Stimulated activated CD8-positive, alpha-beta memory T cell treated with anti-CD3 and anti-CD28 coated beads, Interleukin-7, amount 100 ng/mL, for 24 hours (primary cell): Measurements from ENCODE around the gene SURF2.
"Not testable (repeated sequence)": the region's sequence is repeated elsewhere in the genome, so short reads cannot be mapped to it uniquely, and the experiment has no call there.

Experiments
- DNase-seq: peaks from one replicate; pipeline ENCODE4 v3.0.0-alpha.2; 2020; ENCODE audit warnings: low read depth

The SURF2 gene

GRCh38 chr9:133377280-133377679 lies 20.9 kb downstream of the SURF2 start:
- DNase-seq, result not testable (repeated sequence)

- no peak for DNase-seq
These were observed 21.4 kb downstream of the SURF2 start for GRCh38 chr9:133377721-133378216.

GRCh38 chr9:133378408-133378962 lies 22.1 kb downstream of the SURF2 start:
- no peak for DNase-seq

- no peak for DNase-seq
These were observed 23.1 kb downstream of the SURF2 start for GRCh38 chr9:133379153-133380086.

- DNase-seq, result no peak
These were observed 24.4 kb downstream of the SURF2 start for GRCh38 chr9:133380734-133381133.

- DNase-seq, result no peak
These were observed 26.3 kb downstream of the SURF2 start for GRCh38 chr9:133382507-133383141.

- DNase-seq, result no peak
These were observed 27.1 kb downstream of the SURF2 start for GRCh38 chr9:133383438-133383837.

- DNase-seq, result no peak
These were observed 28.5 kb downstream of the SURF2 start for GRCh38 chr9:133384736-133385321.

GRCh38 chr9:133385452-133385851 lies 29.1 kb downstream of the SURF2 start:
- no peak for DNase-seq

- no peak for DNase-seq
These were observed 30.0 kb downstream of the SURF2 start for GRCh38 chr9:133386338-133386737.

- DNase-seq, result no peak
These were observed 31.3 kb downstream of the SURF2 start for GRCh38 chr9:133387680-133388079.

GRCh38 chr9:133389025-133389557 lies 32.7 kb downstream of the SURF2 start:
- DNase-seq, result no peak

GRCh38 chr9:133389562-133389961 lies 33.2 kb downstream of the SURF2 start:
- DNase-seq, result no peak

- DNase-seq, result no peak
These were observed 34.4 kb downstream of the SURF2 start for GRCh38 chr9:133390713-133391112.

- DNase-seq, result not testable (repeated sequence)
These were observed 35.1 kb downstream of the SURF2 start for GRCh38 chr9:133391449-133391848.

- DNase-seq, result not testable (repeated sequence)
These were observed 36.0 kb downstream of the SURF2 start for GRCh38 chr9:133392308-133392707.

GRCh38 chr9:133393399-133393798 lies 37.0 kb downstream of the SURF2 start:
- DNase-seq, result no peak

- DNase-seq, result no peak
These were observed 38.4 kb downstream of the SURF2 start for GRCh38 chr9:133394687-133395271.

- no peak for DNase-seq
These were observed 40.6 kb downstream of the SURF2 start for GRCh38 chr9:133396952-133397351.

- DNase-seq, result no peak
These were observed 41.0 kb downstream of the SURF2 start for GRCh38 chr9:133397370-133397769.

- no peak for DNase-seq
These were observed 41.5 kb downstream of the SURF2 start for GRCh38 chr9:133397895-133398294.

GRCh38 chr9:133400292-133400691 lies 43.9 kb downstream of the SURF2 start:
- DNase-seq, result no peak
